NCI-H345 treated with DMSO at 0.1 percent for 48 hours (cell line): ENCODE data around the gene JMJD1C.
"Not testable (repeated sequence)": the region's sequence is repeated elsewhere in the genome, so short reads cannot be mapped to it uniquely, and the experiment has no call there.

Experiments used
- DNase-seq: peaks from one replicate; lab custom pipeline; 2025; ENCODE audit not compliant: unreplicated experiment; lab: John Stamatoyannopoulos, UW

The JMJD1C gene

DNA sequence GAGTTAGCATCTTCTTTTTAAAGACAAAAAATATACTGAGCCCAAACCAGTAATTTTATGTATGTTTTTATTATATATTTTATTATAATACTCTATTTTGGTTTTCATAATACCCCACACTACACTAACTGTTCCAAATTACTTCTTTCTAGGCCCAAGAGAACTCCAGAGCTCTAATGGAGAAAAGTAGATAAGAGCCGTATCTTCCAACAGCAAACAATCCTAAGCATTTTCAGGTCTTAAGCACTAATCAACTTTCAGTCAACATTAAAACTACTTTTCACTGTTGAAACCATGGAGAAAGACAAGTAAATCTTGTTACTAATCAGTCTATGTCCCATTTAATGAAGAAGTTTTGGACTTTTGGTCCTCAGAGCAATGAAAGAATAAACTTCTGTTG is 55.1 kb downstream of the JMJD1C start:
- no peak for DNase-seq

DNA sequence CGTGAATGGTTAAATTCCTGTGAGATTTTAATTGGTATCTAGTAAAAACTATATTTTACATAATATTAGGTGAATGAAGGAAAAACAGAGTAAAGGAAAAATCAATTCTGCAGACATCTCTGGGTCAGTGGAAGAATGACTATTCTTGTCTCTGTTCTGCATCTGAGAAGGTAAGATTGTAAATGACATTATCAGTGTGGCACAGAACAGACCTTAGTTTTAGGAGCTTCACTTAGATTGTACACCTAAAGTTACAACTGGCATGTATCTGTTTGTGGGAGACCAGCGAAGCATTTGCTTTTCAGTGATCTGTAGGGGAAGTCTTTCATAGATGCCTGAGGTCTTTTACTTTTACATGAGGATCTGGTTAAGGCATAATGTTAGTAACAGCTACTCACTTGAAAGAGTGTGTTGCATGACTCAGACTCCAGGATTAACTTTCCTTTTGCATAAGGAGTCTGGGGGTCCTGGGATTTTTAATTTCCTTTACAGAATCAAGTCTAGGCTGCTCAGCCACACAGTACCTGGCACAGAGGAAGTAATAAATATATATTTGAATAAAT is 56.2 kb downstream of the JMJD1C start:
- no peak for DNase-seq

DNA sequence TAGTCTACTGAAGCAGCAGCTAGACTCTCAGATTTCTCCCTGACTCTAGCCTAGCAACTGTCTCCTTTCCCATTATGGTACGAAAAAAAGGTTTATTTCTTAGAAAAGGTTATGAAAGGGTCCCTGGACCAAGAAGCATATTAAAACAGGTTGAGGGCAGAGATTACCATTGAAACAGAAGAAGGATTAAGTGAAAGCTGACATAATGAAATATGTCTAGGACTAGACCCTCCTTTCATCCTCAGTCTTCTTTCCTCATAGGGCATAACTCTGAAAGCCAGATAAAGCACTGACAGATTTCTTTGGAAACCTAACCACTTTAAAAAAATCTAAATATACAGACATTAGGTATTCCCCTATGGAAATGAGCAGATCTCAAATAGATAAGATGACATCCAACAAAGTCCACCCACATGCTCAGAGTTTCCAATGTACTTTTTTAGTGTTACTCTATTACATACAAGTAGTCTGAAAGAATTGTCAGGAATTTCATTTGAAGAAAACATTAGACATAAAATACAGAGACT is 58.6 kb downstream of the JMJD1C start:
- DNase-seq, result no peak

DNA sequence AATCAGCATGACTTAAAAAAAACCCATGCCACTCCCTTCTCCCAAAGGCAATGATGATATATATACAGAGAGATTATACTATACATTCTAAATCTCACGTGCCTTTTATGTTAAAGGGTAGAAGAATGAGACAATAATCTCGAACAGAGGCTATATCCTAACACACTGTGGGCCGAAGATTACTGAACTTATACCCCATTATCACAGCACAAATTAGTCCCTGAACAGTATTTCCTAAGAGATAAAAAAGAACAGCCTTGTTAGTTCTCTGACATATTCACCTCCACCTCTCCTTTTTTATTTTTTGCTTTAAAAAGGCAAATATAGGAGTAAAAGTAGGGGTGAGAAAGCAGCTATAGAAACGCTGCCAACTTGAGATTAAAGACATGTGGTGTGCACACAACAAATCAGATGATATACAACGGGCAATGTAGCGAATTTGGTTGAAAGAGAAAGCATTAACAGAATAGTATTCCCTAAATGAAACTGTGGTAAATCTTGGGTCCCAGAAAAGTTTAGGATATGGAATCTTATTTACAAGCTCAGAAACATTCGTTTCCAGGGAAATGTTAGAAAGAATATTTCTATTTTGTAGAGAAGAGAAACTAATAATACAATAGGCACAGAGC is 69.5 kb downstream of the JMJD1C start:
- DNase-seq, result no peak

DNA sequence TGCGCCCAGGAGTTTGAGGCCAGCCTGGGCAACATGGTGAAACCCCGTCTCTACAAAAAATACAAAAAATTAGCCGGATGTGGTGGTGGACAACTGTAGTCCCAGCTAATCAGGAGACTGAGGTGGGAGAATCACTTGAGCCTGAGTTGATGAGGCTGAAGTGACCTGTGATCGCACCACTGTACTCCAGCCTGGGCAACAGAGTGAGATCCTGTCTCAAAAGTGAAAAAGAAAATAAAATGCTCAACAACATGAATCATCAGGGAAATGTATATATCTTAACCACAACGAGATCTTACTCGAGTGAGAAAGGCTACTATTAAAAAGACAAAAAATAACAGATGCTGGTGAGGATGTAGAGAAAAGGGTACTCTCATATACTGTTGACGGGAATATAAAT is 72.7 kb downstream of the JMJD1C start:
- DNase-seq, result no peak

- no peak for DNase-seq
Observed at GRCh38 chr10:63392224-63392623, 73.6 kb downstream of the JMJD1C start.

- no peak for DNase-seq
Observed at GRCh38 chr10:63391812-63392211, 74.0 kb downstream of the JMJD1C start.

DNA sequence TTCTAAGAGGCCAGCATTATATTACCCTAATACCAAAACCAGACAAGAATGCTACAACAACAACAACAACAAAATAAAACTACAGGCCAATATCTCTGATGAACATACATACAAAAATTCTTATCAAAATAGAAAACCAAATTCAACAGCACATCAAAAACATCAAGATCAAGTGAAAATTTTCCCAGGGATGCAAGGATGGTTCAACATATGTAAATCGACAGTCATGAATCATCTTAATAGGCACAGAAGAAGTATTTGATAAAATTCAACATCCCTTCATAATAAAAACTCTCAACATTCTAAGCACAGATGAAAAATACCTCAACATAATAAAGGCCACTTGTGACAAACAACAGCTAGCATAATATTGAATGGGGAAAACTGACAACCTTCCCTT is 75.3 kb downstream of the JMJD1C start:
- no peak for DNase-seq

DNA sequence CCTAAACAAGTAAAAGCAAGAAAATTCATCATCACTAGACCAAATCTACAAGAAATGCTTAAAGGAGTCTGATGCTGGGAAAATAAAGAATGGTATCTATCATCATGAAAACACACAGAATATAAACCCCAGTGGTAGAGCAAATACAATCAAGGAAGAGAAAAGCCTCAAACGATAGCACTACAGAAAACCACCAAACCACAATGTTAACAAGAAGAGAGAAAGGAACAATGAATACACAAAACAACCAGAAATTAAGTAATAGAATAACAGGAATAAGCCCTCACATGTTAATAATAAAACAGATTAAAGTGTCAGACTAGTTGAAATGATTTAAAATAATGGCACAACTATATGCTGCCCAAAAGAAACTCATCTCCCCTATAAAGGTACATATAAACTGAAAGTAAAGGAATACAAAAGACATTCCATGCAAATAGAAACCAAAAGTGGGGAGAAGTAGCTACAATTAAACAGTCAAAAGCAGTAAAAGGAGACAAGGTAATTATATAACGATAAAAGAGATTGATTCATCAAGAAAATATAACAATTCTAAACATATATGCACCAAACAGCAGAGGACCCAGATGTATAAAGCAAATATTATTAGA is 77.3 kb downstream of the JMJD1C start:
- no peak for DNase-seq

DNA sequence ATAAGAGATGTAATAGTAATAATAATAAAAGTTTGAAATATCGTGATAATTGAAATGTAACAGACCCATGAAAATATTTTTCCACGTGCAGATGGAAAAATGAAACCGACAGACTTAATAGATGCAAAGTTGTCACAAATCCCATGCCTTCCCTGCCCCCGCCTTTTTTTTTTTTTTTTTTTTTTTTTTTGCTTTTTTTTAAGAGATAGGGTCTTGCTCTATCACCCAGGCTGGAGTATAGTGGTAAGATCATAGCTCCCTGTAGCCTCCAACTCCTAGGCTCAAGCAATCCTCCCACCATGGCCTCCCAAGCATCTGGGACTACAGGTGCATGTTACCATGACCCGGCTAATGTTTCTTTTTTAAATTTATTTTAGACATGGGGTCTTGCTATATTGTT is 80.5 kb downstream of the JMJD1C start:
- DNase-seq, result no peak

DNA sequence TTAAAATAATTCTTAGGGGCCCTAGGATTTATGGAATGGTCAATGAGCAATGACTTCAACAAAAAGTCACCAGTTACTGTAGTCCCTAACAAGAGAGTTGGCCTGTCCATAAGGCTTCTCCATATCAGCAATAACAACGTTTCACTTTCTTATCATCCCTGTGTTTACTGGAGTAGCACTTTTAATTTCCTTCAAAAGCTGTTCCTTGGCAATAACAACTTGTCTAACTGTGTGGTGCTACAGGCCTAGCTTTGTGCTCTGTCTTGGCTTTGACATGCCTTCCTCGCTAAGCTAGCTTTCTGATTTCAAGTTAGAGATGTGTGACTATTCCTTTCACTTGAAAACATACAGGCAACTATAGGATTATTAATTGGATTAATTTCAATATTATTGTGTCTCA is 81.1 kb downstream of the JMJD1C start:
- no peak for DNase-seq

DNA sequence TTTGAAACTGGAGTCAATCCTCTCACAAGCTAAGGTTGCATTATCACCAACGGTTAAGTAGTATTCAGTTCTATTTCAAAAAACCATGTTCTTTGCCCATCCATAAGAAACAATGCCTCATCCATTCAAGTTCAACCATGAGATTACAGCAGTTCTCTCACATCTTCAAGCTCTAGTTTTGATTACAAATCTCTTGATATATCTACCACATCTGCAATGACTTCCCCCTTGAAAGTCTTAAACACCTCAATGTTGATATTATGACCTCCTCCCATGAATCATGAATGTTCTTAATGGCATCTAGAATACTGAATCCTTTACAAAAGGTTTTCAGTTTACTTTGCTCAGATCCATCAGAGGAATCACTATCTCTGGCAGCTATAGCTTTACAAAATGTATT is 81.8 kb downstream of the JMJD1C start:
- DNase-seq, result no peak

DNA sequence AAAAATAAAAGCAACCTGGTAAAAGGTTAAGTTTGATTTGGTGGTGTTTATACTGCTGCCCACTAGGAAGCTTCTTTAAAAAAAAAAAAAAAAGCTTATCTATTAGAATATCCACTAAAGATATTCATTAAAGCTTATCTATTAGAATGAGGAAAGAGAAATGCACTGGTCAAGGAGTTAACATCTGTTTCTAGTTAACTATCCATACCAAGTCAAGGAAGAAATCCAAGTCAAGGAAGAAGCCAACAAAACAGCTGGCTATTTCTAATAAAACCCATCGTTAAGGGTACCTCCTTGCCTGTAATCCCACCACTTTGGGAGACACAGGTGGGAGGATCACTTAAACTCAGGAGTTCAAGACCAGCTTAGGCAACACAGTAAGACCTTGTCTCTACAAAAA is 82.6 kb downstream of the JMJD1C start:
- DNase-seq, result no peak

- no peak for DNase-seq
Observed at GRCh38 chr10:63382066-63382465, 83.7 kb downstream of the JMJD1C start.

GRCh38 chr10:63377305-63377661 is 88.5 kb downstream of the JMJD1C start:
- not testable (repeated sequence) for DNase-seq

DNA sequence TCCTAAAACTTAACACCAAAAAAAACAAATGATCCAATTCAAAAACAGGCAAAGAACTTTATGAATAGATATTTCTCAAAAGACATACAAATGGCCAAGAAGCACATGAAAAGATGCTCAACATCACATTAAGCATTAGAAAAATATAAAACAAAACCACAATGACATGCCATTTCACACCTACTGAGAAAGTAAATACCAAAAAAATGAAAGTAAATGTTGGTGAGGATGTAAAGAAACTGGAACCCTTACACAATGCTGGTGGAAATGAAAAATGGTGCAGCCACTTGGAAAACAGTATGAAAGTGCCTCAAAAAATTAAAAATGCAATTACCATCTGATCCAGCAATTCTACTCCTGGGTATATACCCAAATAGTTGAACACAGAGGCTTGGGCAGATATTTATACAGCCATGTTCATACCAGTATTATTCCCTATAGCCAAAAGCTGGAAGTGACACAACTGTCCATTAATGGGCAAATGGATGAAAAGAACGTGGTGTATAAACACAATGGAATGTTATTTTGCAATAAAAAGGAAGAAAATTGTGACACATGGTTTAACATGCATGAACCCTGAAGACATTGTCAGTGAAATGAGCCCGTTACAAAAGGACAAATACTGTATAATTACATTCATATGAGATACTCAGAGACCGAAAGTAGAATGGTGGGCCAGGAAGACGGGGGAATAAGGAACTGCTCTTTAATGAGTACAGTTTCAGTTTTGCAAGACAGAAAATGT is 89.0 kb downstream of the JMJD1C start:
- DNase-seq, result no peak

DNA sequence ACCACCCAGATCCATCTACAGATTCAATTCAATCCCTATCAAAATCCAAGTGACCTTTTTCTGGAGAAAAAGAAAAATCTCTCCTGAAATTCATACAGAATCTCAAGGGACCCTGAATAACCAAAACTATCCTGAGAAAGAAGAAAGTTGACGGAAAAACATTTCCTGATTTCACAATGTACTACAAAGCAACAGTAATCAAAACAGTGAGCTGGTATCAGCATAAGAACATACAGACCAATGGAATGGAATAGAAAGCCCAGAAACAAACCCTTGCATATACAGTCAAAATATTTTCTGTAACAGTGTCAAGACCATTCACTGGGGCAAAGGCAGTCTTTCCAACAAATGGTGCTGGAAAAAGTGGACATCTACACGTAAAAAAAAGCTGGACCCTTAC is 89.9 kb downstream of the JMJD1C start:
- DNase-seq, result no peak

- no peak for DNase-seq
Observed at GRCh38 chr10:63375458-63375857, 90.3 kb downstream of the JMJD1C start.

DNA sequence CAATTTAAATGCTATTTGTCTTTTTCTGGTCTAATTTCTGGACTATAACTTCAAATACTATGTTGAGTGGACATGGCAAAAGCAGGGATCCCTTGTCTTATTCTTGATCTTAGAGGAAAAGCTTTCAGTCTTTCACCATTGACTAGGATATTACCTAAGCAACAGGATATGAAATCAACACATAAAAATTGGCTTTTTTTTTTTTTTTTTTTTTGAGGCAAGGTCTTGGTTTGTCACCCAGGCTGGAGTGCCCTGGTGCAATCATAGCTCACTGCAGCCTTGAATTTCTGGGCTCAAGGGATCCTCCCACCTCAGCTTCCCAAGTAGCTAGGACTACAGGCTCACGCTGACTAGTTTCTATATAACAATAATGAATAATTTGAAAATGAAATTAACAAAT is 90.8 kb downstream of the JMJD1C start:
- DNase-seq, result no peak

GRCh38 chr10:63373176-63373575 is 92.6 kb downstream of the JMJD1C start:
- DNase-seq, result no peak

GRCh38 chr10:63369711-63370110 is 96.1 kb downstream of the JMJD1C start:
- no peak for DNase-seq

GRCh38 chr10:63368365-63368764 is 97.4 kb downstream of the JMJD1C start:
- DNase-seq, result no peak
